Measurements from ENCODE around the gene DCLK1.

The DCLK1 gene

GRCh38 chr13:36131222-36131930 is at the start of gene DCLK1:
Gene DCLK1 (minus strand): TSS chr13:36131382.
- DNase-seq = no peak

GRCh38 chr13:36175621-36176020 is 44.4 kb upstream of the DCLK1 start:
- DNase-seq = no peak

GRCh38 chr13:36174923-36175322 is 43.7 kb upstream of the DCLK1 start:
- DNase-seq = no peak

- DNase-seq = no peak
Measured at GRCh38 chr13:36173571-36174322, 42.6 kb upstream of the DCLK1 start.

GRCh38 chr13:36166046-36166445 is 34.9 kb upstream of the DCLK1 start:
- DNase-seq = no peak

- no peak for DNase-seq
Measured at GRCh38 chr13:36163809-36164308, 32.7 kb upstream of the DCLK1 start.

GRCh38 chr13:36163286-36163685 is 32.1 kb upstream of the DCLK1 start:
- DNase-seq = no peak

GRCh38 chr13:36160297-36160696 is 29.1 kb upstream of the DCLK1 start:
- DNase-seq = no peak

GRCh38 chr13:36158611-36159010 is 27.4 kb upstream of the DCLK1 start:
- DNase-seq = no peak

- DNase-seq = no peak
Measured at GRCh38 chr13:36157480-36157879, 26.3 kb upstream of the DCLK1 start.

GRCh38 chr13:36154567-36155291 is 23.5 kb upstream of the DCLK1 start:
- no peak for DNase-seq

GRCh38 chr13:36151591-36151990 is 20.4 kb upstream of the DCLK1 start:
- DNase-seq = no peak

GRCh38 chr13:36148446-36148845 is 17.3 kb upstream of the DCLK1 start:
- no peak for DNase-seq

- DNase-seq = no peak
Measured at GRCh38 chr13:36147330-36147729, 16.1 kb upstream of the DCLK1 start.

GRCh38 chr13:36146511-36147269 is 15.5 kb upstream of the DCLK1 start:
- no peak for DNase-seq

GRCh38 chr13:36143738-36144137 is 12.6 kb upstream of the DCLK1 start:
- no peak for DNase-seq

GRCh38 chr13:36142735-36143134 is 11.6 kb upstream of the DCLK1 start:
- DNase-seq = no peak

- no peak for DNase-seq
Measured at GRCh38 chr13:36135876-36136275, 4.7 kb upstream of the DCLK1 start.

- DNase-seq = no peak
Measured at GRCh38 chr13:36134632-36135031, 3.5 kb upstream of the DCLK1 start.

GRCh38 chr13:36133950-36134626 is 2.9 kb upstream of the DCLK1 start:
- DNase-seq = no peak

GRCh38 chr13:36132376-36132775 is 1.2 kb upstream of the DCLK1 start:
- DNase-seq = no peak

- no peak for DNase-seq
Measured at GRCh38 chr13:36131931-36132297, 732 bp upstream of the DCLK1 start.

All from activated naive CD4-positive, alpha-beta T cell (primary cell).